H1 (cell line): ENCODE measurements around the gene DEXI.

Experiments used
- CBX5 ChIP-seq: fragments of 300-800, 300-1000 bp; sonication (generic); IDR thresholded peaks from 2 replicates; pipeline ENCODE4 v1.7.1; 2016; ENCODE audit warnings: antibody characterized with exemption, low read length, low read depth
- EZH2 ChIP-seq: fragments of 200-600 bp; sonication (generic); IDR thresholded peaks from 2 replicates; pipeline ENCODE4 v1.7.1; 2012; ENCODE audit warnings: low read depth, mild to moderate bottlenecking, moderate library complexity, low read length, inconsistent platforms; ENCODE audit not compliant: severe bottlenecking
- JUND ChIP-seq: IDR thresholded peaks from 2 replicates; pipeline ENCODE4 v1.6.1; 2011; ENCODE audit warnings: mild to moderate bottlenecking, improper control_type of control experiment, low read length
- POLR2A ChIP-seq, 2 experiments: IDR thresholded peaks; 1 replicate in 1 of 2; 2 replicates in 1 of 2; pipeline ENCODE4 v1.6.1; 2011; ENCODE audit warnings: low read depth in 2 of 2, low read length in 2 of 2, mild to moderate bottlenecking in 2 of 2; ENCODE audit errors: control extremely low read depth in 1 of 2
- RAD21 ChIP-seq, 2 experiments: IDR thresholded peaks in 1 of 2; conservative IDR thresholded peaks in 1 of 2; 2 replicates each; pipeline ENCODE4 v1.6.1; 2011; ENCODE audit warnings: low read depth in 2 of 2, low read length in 2 of 2, improper control_type of control experiment in 1 of 2, inconsistent platforms in 1 of 2, mild to moderate bottlenecking in 1 of 2, moderate library complexity in 1 of 2
- SP1 ChIP-seq: IDR thresholded peaks from 2 replicates; pipeline ENCODE4 v1.6.1; 2011; ENCODE audit warnings: low read depth, low read length
- TCF12 ChIP-seq: IDR thresholded peaks from 2 replicates; pipeline ENCODE4 v1.6.1; 2011; ENCODE audit warnings: low read depth, mild to moderate bottlenecking, low read length
- TF ChIP-seq, protein P1 (sequence below), 3 experiments: IDR thresholded peaks; 1 replicate in 2 of 3; 2 replicates in 1 of 3; pipeline versions ENCODE4 v1.5.1 to v1.6.1; 2011; ENCODE audit warnings: low read length in 3 of 3, mild to moderate bottlenecking in 3 of 3, inconsistent platforms in 2 of 3, low read depth in 1 of 3, moderate library complexity in 1 of 3; ENCODE audit not compliant: insufficient read depth in 1 of 3; ENCODE audit errors: control extremely low read depth in 1 of 3

DNA sequence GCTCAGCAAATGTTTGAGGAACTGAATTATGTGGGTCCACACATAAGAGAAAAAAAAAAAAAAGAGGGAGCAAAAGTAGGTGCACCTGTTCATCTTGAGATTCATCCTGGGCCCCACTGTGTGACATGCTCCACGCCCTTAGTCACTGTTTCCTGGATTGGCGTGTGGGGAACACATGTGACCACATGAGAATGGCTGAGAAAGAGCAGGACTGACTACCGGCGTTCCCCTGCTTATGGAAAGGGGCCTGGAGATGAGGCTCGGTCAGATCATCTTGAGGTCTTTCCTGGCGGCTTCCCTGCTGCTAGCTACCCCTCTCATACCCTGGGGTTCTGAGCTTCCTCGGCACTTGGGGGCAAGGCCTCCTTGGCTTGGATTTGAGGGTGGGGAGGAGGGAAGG lies 3.9 kb downstream of the DEXI start:
- TF ChIP-seq, protein P1, sequence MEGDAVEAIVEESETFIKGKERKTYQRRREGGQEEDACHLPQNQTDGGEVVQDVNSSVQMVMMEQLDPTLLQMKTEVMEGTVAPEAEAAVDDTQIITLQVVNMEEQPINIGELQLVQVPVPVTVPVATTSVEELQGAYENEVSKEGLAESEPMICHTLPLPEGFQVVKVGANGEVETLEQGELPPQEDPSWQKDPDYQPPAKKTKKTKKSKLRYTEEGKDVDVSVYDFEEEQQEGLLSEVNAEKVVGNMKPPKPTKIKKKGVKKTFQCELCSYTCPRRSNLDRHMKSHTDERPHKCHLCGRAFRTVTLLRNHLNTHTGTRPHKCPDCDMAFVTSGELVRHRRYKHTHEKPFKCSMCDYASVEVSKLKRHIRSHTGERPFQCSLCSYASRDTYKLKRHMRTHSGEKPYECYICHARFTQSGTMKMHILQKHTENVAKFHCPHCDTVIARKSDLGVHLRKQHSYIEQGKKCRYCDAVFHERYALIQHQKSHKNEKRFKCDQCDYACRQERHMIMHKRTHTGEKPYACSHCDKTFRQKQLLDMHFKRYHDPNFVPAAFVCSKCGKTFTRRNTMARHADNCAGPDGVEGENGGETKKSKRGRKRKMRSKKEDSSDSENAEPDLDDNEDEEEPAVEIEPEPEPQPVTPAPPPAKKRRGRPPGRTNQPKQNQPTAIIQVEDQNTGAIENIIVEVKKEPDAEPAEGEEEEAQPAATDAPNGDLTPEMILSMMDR (IDR thresholded peaks at IDR 0.05; ENCODE audit: control extremely low read depth in 1 of 3, insufficient read depth in 1 of 3, low read depth in 1 of 3, low read length in 3 of 3) = no peak
- TF ChIP-seq SP1 (no peak), POLR2A (IDR thresholded peaks at IDR 0.05; ENCODE audit: control extremely low read depth in 1 of 2, low read depth in 2 of 2, low read length in 2 of 2) (no peak), TCF12 (no peak), JUND (no peak), EZH2 (no peak), RAD21 (IDR thresholded peaks at IDR 0.05 in 1 of 2, conservative IDR thresholded peaks at IDR 0.05 in 1 of 2; ENCODE audit: low read depth in 2 of 2, low read length in 2 of 2) (no peak), CBX5 (no peak)
